Glomerular endothelial cell (primary cell): ENCODE results near the gene ADCY3. TPM values are rescaled to one million over a fixed set of nuclear protein-coding genes. Genes with fewer than 3 reads are reported as not detected.
"Not testable (repeated sequence)": the region's sequence is repeated elsewhere in the genome, so short reads cannot be mapped to it uniquely, and the experiment has no call there.

Source experiments
- DNase-seq: peaks from one replicate; pipeline ENCODE4 v3.0.0-alpha.2; 2011; ENCODE audit warnings: low read depth, low spot score; ENCODE audit errors: extremely low read depth
- total RNA-seq: library from RNA; depleted of rRNA; stranded (reverse); fragments of >200 nt; gene quantifications from 2 replicates; pipeline ENCODE4 v1.2.3, GENCODE V29; 2015

Gene ADCY3
- total RNA-seq, 1 donor from 2014 or later, result 36.5 TPM

- DNase-seq, result no peak
Measured at GRCh38 chr2:24853996-24854395, 66.0 kb downstream of the ADCY3 start.

GRCh38 chr2:24853046-24853445 is 67.0 kb downstream of the ADCY3 start:
- no peak for DNase-seq

GRCh38 chr2:24852431-24853020 is 67.5 kb downstream of the ADCY3 start:
- DNase-seq, result no peak

- DNase-seq, result no peak
Measured at GRCh38 chr2:24852026-24852425, 68.0 kb downstream of the ADCY3 start.

- no peak for DNase-seq
Measured at GRCh38 chr2:24850944-24851343, 69.1 kb downstream of the ADCY3 start.

GRCh38 chr2:24845691-24846090 is 74.3 kb downstream of the ADCY3 start:
- no peak for DNase-seq

- DNase-seq, result no peak
Measured at GRCh38 chr2:24844023-24844685, 75.9 kb downstream of the ADCY3 start.

GRCh38 chr2:24843330-24843860 is 76.6 kb downstream of the ADCY3 start:
- no peak for DNase-seq

- DNase-seq, result no peak
Measured at GRCh38 chr2:24842081-24843050, 77.7 kb downstream of the ADCY3 start.

GRCh38 chr2:24840962-24841945 is 78.8 kb downstream of the ADCY3 start:
- no peak for DNase-seq

- DNase-seq, result no peak
Measured at GRCh38 chr2:24840164-24840869, 79.7 kb downstream of the ADCY3 start.

GRCh38 chr2:24839729-24840128 is 80.3 kb downstream of the ADCY3 start:
- DNase-seq, result no peak

- DNase-seq, result no peak
Measured at GRCh38 chr2:24838541-24838940, 81.5 kb downstream of the ADCY3 start.

GRCh38 chr2:24837996-24838513 is 82.0 kb downstream of the ADCY3 start:
- DNase-seq, result no peak

GRCh38 chr2:24836706-24837105 is 83.3 kb downstream of the ADCY3 start:
- DNase-seq, result no peak

- DNase-seq, result no peak
Measured at GRCh38 chr2:24836206-24836605, 83.8 kb downstream of the ADCY3 start.

GRCh38 chr2:24835411-24835810 is 84.6 kb downstream of the ADCY3 start:
- not testable (repeated sequence) for DNase-seq

- DNase-seq, result no peak
Measured at GRCh38 chr2:24834733-24835395, 85.2 kb downstream of the ADCY3 start.
